Prostate gland (tissue), 2 donors: ENCODE results near the gene CTNND1. TPM values are rescaled to one million over a fixed set of nuclear protein-coding genes. Genes with fewer than 3 reads are reported as not detected.

Experiments
- DNase-seq: peaks from one replicate; pipeline ENCODE4 v3.0.0-alpha.2; 2019; ENCODE audit warnings: low spot score
- H3K27ac ChIP-seq, 2 donors: fragments of 200-600 bp; sonication (generic); 2 replicates each; pipeline ENCODE4 v1.5.1; 2017 to 2019
- H3K27me3 ChIP-seq: fragments of 200-600 bp; sonication (generic); replicated peaks from 2 replicates; pipeline ENCODE4 v1.5.1; 2019; ENCODE audit not compliant: insufficient read depth
- H3K36me3 ChIP-seq, 2 donors: fragments of 200-600 bp; sonication (generic); 1 replicate in 1 of 2; 2 replicates in 1 of 2; pipeline versions ENCODE4 v1.5.1 to v1.8.1; 2017 to 2019
- H3K4me1 ChIP-seq: fragments of 200-600 bp; sonication (generic); replicated peaks from 2 replicates; pipeline ENCODE4 v1.5.1; 2019
- H3K4me3 ChIP-seq, 2 donors: fragments of 200-600 bp; sonication (generic); 2 replicates each; pipeline ENCODE4 v1.5.1; 2017 to 2019
- H3K9me3 ChIP-seq: fragments of 200-600 bp; sonication (generic); 2 replicates; pipeline ENCODE4 v1.5.1; 2017
- CTCF ChIP-seq, 4 experiments: fragments of 200-600 bp in 2 of 4; fragments of 450-650 bp in 2 of 4; sonication (generic) in 2 of 4; IDR thresholded peaks; 1 replicate in 3 of 4; 2 replicates in 1 of 4; pipeline ENCODE4 v1.5.1; 2016 to 2019; ENCODE audit warnings: antibody characterized with exemption in 4 of 4, mild to moderate bottlenecking in 2 of 4, moderate library complexity in 2 of 4
- POLR2A ChIP-seq: fragments of 450-650 bp; IDR thresholded peaks from one replicate; pipeline ENCODE4 v1.6.1; 2016; ENCODE audit warnings: antibody characterized with exemption, mild to moderate bottlenecking
- POLR2AphosphoS5 ChIP-seq: sonication (generic); formaldehyde crosslinking; IDR thresholded peaks from one replicate; pipeline ENCODE4 v1.6.1; 2017; ENCODE audit warnings: antibody characterized with exemption
- WGBS: methylation state at CpG from one replicate; pipeline ENCODE4 v1.1.5; 2018; 5-methylcytosine and 5-hydroxymethylcytosine counted together
- intact Hi-C: fragments of 100-400 bp; cut with DNase I; formaldehyde crosslinking; loops from one replicate; pipeline ENCODE4 v1.14.2; 2022
- total RNA-seq, 2 donors: library from RNA; depleted of rRNA; stranded (reverse); fragments of >200 nt; gene quantifications; one replicate each; pipeline ENCODE4 v1.1.0, GENCODE V29; 2016

Gene CTNND1
- total RNA-seq, 2 donors from 2014 or later = 189 to 223 TPM

- no peaks in the 10 kb centered on the region for H3K9me3 ChIP-seq
- intact Hi-C loops = loop anchor here (5.0 to 10.0 kb wide), 3 partner anchors 39 to 714 kb away; partner anchors contain the start of gene CTNND1
- H3K27ac ChIP-seq = peak overlapping the region in 1 of 2 donors; percentile 46
- no peak for DNase-seq
- H3K4me3 ChIP-seq = no peak overlapping the region
- peaks cover 10 to 21% of the 10 kb centered on the region in 2 donors for H3K36me3 ChIP-seq
- peaks cover 13% of the 10 kb centered on the region for H3K4me1 ChIP-seq
- no peak for TF ChIP-seq POLR2AphosphoS5
- no peak for TF ChIP-seq POLR2A
- no peak for TF ChIP-seq CTCF (IDR thresholded peaks at IDR 0.05)
- no peaks in the 10 kb centered on the region for H3K27me3 ChIP-seq
These were observed 39.5 kb downstream of the CTNND1 start for GRCh38 chr11:57801183-57801485.

DNA sequence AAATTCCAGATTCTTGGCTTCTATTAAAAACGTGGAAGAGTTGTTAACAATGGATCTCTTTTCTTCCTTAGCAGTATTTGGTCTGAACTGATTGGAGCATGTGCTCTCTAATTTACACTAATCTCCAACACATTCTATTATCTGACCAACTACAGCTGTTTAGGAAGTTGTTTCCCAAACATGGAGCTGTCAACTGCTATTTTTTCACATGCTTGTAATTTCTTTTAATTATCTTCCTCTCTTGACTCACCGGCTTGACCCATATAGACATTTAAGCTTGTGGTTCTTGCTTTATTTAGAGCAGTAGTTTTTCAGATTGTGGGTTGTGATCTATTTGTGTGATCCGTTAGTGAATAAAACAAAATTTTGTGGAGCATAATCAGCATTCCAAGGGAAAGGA, 40.8 kb downstream of the CTNND1 start:
- TF ChIP-seq POLR2A = no peak
- TF ChIP-seq POLR2AphosphoS5 = no peak
- TF ChIP-seq CTCF (IDR thresholded peaks at IDR 0.05) = no peak
- peaks cover 13% of the 10 kb centered on the region for H3K4me1 ChIP-seq
- intact Hi-C loops = loop anchor here (5.0 to 10.0 kb wide), 3 partner anchors 40 to 712 kb away; partner anchors contain the start of gene CTNND1
- H3K27me3 ChIP-seq = no peaks in the 10 kb centered on the region
- H3K27ac ChIP-seq = no peak overlapping the region
- WGBS = 67% methylated on average over 3 of the region's 3 CpGs
- H3K9me3 ChIP-seq = no peaks in the 10 kb centered on the region
- H3K4me3 ChIP-seq = no peak overlapping the region
- H3K36me3 ChIP-seq = peaks cover 9 to 21% of the 10 kb centered on the region in 2 donors
- no peak for DNase-seq

DNA sequence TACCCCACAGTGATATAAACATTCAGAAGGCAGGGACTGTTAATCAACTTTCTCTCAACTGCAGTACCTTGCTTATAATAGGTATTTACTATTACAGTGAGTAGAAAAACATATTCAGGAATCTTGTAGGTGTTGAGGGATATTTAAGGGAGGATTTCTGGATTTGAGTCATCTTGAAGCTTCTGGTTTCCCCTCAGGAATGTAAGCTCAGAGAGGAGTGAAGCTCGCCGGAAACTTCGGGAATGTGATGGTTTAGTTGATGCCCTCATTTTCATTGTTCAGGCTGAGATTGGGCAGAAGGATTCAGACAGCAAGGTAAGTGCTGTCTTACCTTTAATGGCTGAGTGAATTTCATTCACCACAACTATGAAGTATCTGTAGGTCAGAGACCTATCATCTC, 42.9 kb downstream of the CTNND1 start:
- Histone ChIP-seq H3K36me3 (peaks cover 9 to 28% of the 10 kb centered on the region in 2 donors), H3K27ac (no peak overlapping the region), H3K4me3 (no peak overlapping the region), H3K4me1 (peaks cover 4% of the 10 kb centered on the region), H3K27me3 (no peaks in the 10 kb centered on the region), H3K9me3 (no peaks in the 10 kb centered on the region)
- WGBS = 84% methylated on average over 3 of the region's 3 CpGs
- TF ChIP-seq CTCF (IDR thresholded peaks at IDR 0.05) (no peak), POLR2A (no peak), POLR2AphosphoS5 (no peak)
- intact Hi-C loops = loop anchor here (5.0 to 10.0 kb wide), 3 partner anchors 42 to 710 kb away; partner anchors contain the start of gene CTNND1
- no peak for DNase-seq

GRCh38 chr11:57805780-57806179, 44.2 kb downstream of the CTNND1 start:
- no peaks in the 10 kb centered on the region for H3K9me3 ChIP-seq
- no peaks in the 10 kb centered on the region for H3K27me3 ChIP-seq
- intact Hi-C loops = loop anchor here (10.0 kb wide), 1 partner anchor 709 kb away; no protein-coding TSS in a partner anchor
- no peak overlapping the region for H3K4me3 ChIP-seq
- H3K36me3 ChIP-seq = peaks cover 14 to 33% of the 10 kb centered on the region in 2 donors
- WGBS = 92% methylated on average over 3 of the region's 3 CpGs
- H3K27ac ChIP-seq = no peak overlapping the region
- TF ChIP-seq POLR2A (no peak), POLR2AphosphoS5 (no peak), CTCF (IDR thresholded peaks at IDR 0.05) (no peak)
- H3K4me1 ChIP-seq = no peaks in the 10 kb centered on the region
- DNase-seq = no peak

DNA sequence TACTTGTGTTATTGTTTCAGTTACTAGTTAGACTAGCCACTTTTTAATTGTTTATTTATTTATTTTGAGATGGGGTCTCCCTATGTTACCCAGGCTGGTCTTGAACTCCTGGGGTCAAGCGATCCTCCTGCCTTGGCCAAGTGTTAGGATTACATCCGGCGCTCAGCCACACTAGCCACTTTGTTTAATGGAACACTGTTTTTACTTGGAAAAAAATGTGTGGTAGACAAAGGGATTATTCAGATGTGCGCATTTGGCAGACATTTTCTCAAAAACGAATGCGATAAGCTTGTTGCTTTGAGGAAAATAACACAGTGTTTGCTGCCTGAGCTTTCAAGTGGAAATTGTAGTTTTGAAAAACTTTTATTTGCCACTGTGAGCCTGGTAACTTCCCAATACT, 51.0 kb downstream of the CTNND1 start:
- H3K4me3 ChIP-seq = no peak overlapping the region
- no peak for TF ChIP-seq POLR2A
- no peak for TF ChIP-seq CTCF (IDR thresholded peaks at IDR 0.05)
- TF ChIP-seq POLR2AphosphoS5 = no peak
- no peak for DNase-seq
- no peaks in the 10 kb centered on the region for H3K9me3 ChIP-seq
- intact Hi-C loops = no loop called here
- 93% methylated on average over 6 of the region's 6 CpGs for WGBS
- H3K27ac ChIP-seq = no peak overlapping the region
- H3K4me1 ChIP-seq = no peaks in the 10 kb centered on the region
- no peaks in the 10 kb centered on the region for H3K27me3 ChIP-seq
- peaks cover 27 to 37% of the 10 kb centered on the region in 2 donors for H3K36me3 ChIP-seq
